ENCODE results near the gene TAF5L. TPM values are rescaled to one million over a fixed set of nuclear protein-coding genes. Genes with fewer than 3 reads are reported as not detected.
A peak's percentile ranks its signal among the peaks of the same experiment; 100 is the strongest.
"Not testable (repeated sequence)": the region's sequence is repeated elsewhere in the genome, so short reads cannot be mapped to it uniquely, and the experiment has no call there.

Gene TAF5L
- total RNA-seq, 1 experiment from 2014 or later, result 23.6 TPM

- no peak for DNase-seq (ENCODE audit: low read depth)
Measured at GRCh38 chr1:229570305-229570704, 55.6 kb downstream of the TAF5L start.

DNA sequence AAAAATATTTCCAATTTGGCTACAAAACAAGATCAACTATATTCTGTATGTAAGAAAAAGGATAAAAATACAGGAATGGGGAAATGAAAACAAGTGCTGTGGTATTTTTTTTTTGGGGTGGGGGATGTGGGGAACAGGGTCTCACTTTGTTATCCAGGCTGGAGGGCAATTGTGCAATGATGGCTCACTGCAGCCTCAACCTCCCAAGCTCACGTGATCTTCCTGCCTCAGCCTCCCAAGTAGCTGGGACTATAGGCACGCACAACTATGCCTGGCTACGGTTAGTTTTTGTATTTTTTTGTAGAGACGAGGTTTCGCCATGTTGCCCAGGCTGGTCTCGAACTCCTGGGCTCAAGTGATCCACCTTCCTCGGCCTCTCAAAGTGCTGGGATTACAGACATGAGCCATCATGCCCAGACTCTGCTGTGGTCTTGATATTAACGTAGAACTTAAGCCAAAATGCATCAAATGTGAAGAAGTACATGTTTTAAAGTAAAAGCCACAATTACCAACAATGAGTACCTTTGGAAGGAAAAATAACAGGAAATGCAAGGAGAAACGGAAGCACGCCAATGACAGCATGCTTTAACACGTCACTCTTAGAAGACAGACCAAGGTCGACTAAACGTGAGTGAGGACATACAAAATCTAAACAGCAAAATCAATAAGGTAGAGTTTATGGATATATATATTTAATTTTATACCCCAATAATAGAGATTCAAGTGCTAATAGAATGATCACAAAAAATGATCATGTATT is 58.6 kb downstream of the TAF5L start:
- no peak for DNase-seq (ENCODE audit: low read depth)

GRCh38 chr1:229563701-229564100 is 62.2 kb downstream of the TAF5L start:
- no peak for DNase-seq (ENCODE audit: low read depth)

GRCh38 chr1:229563241-229563640 is 62.7 kb downstream of the TAF5L start:
- no peak for DNase-seq (ENCODE audit: low read depth)

- DNase-seq (ENCODE audit: low read depth), result no peak
Measured at GRCh38 chr1:229562686-229563085, 63.2 kb downstream of the TAF5L start.

- DNase-seq (ENCODE audit: low read depth), result no peak
Measured at GRCh38 chr1:229561141-229561540, 64.8 kb downstream of the TAF5L start.

- not testable (repeated sequence) for DNase-seq (ENCODE audit: low read depth)
Measured at GRCh38 chr1:229560124-229560523, 65.8 kb downstream of the TAF5L start.

DNA sequence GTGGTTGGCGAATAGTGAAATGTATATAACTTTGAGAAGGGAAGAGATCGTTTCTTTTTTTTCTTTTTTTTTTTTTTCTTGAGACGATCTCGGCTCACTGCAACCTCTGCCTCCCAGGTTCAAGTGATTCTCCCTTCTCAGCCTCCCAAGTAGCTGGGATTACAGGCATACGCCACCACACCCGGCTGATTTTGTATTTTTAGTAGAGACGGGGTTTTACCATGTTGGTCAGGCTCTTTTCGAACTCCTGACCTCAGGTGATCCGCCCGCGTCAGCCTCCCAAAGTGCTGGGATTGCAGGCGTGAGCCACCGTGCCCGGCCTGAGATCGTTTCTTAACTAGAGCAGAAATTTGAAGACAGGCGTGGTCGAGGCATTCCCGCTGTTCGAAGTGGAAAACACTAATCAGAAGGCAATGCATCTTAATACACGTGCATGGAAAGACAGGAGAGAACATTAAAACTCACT is 66.6 kb downstream of the TAF5L start:
- DNase-seq (ENCODE audit: low read depth), result not testable (repeated sequence)

GRCh38 chr1:229558460-229559335 is 67.2 kb downstream of the TAF5L start, which contains the start of gene ABCB10:
Gene ABCB10 (minus strand): TSS chr1:229558707. CDS start chr1:229558652, 55 bp downstream.
- peak; percentile 97 for DNase-seq (ENCODE audit: low read depth)

DNA sequence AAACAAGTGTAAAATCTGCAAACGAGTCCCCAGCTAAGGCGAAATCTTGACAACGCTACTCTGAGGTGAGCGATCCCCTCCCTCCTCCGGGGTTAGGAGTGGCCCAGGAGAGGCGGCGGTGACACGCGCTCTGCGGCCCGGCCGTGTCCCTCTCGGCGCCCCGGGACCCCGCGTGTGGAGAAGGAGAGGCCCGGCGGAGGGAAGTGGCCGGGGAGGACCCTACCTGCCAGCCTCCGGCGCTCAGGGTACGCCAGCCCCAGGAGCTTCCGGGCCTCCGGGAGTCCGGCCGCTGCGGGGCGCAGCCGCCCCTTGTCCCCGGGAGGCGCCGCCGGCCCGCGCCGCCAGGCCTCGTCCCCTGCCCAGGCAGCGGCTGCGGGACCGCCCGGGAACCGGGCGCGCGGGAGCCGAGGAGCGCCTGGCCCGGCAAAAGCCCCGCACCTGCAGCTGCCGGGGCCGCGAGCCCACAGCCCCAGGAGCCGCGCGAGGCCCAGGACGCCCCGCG is 68.0 kb downstream of the TAF5L start:
- DNase-seq (ENCODE audit: low read depth), result peak; percentile 35

DNA sequence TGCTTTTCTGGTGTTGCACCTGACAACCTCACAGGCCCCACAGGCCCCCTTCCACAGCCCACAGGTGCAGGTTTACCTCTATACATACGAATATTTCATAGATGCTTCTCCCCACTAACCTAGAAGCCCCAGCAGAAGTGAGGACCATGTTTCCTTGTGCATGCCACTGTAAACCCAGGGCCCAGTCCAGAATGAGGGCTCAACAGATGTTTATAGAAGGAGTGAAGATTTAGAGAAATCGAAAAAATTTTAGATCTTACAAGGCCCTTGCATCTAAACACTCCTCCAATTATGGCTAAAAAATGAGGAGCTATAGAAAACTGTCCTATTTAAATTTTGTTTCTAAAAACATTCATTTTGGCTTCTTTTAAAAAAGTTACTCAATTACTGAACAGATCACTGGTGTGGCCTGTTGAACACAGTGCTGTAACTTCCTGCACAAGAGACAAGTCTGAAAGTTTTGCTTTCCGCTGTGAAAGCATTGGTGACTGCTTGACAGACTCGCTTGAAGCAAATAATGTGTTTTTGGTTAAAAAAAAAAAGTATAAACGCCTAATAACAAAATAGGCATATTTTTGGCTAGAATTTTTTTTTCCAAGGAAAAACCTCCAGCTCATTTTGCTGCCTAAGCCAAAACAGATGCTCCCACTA is 68.6 kb downstream of the TAF5L start:
- DNase-seq (ENCODE audit: low read depth), result peak; percentile 8

DNA sequence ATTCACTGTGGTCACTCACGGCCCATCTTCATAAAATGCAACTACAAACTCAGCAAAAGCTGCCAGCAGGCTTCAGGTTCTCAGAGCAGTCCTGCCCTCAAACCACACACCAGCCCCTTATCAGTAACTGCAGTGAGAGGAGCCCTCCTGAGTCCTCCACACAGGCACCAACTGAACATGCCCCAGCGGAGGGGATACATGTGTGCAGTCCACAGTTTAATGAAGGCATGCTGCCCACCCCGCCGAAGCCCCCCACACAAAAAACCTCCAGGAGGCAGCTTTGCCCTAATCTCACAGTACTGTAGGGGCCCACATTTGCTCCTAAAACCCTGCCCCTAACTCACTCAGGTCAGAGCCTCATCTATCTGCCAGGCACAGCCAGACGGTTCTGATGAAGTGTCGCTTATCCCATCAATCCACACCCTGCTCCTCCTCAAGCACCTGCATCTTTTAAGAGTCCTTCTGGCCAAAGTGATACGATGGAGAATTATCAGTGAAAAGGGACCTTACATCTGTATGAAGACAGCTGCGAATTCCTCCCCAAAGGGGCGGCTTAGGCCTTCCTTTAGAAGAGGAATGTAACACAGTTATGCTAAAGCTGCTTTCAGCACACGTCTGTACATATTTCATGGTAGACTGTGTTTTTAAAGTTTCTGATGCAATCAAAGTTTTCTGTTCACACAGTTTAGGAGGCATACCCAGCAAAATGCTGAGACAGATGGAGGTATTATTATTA is 70.9 kb downstream of the TAF5L start:
- no peak for DNase-seq (ENCODE audit: low read depth)

DNA sequence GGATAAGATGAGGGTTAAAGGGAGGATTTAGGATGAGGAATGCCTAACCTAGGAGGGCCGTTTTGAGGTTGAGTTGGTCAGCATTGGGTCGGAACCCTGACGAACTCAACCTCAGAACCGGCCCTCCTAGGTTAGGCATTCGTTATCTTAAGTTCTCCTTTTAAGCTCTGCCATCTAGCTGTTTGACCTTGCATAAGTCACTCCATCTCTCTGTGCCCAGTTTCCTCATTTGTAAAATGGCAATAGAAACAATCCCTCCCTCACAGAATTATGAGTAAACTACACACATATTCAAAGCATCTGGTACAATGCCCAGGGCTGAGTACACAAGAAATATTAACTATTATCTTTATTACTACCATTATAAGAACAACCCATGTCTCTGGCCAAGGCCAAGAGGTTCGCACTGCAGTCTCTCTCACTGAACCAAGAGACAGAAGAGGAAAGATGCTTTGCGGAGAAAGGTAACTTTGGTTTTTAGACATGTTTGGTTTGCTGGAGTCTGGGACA is 72.2 kb downstream of the TAF5L start:
- DNase-seq (ENCODE audit: low read depth), result no peak

GRCh38 chr1:229552732-229553131 is 73.2 kb downstream of the TAF5L start:
- no peak for DNase-seq (ENCODE audit: low read depth)

- DNase-seq (ENCODE audit: low read depth), result no peak
Measured at GRCh38 chr1:229550812-229551567, 74.9 kb downstream of the TAF5L start.

DNA sequence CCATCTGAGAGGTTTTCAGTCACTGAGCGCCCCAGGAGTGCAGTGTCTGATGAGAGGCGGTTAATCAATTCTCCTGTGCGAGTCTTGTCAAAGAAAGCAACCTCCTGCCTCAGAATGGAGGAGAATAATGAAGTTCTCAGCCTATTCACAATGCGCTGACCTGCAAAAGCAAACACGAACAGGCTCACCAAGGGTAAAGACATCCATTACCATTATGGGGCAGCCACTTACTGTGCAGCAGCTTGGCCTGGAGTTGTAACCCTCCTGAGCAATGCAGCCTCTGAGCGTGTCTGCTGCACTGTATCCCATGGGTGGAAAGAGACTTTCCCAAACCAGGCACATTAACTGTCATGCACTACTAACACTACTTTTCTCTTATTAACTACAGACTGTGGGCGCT is 78.4 kb downstream of the TAF5L start:
- DNase-seq (ENCODE audit: low read depth), result no peak

- DNase-seq (ENCODE audit: low read depth), result no peak
Measured at GRCh38 chr1:229544587-229544986, 81.3 kb downstream of the TAF5L start.
